KBM-7 (cell line): ENCODE results near the gene C5.
A peak's percentile ranks its signal among the peaks of the same experiment; 100 is the strongest.
"Not testable (repeated sequence)": the region's sequence is repeated elsewhere in the genome, so short reads cannot be mapped to it uniquely, and the experiment has no call there.

Experiments
- DNase-seq: peaks from one replicate; pipeline ENCODE4 v3.0.0-alpha.2; 2015
- in situ Hi-C: fragments of 300-500 bp; cut with MboI; formaldehyde crosslinking; loops from 2 replicates; pipeline ENCODE4 v1.14.3; 2020; ENCODE audit warnings: low sequenced_read_pairs, low pct_unique_long_range_greater_than_20kb, mixed read lengths

Gene C5

GRCh38 chr9:121050128-121050988 lies at the start of gene C5:
TSS of gene C5 (minus strand) at chr9:121050275. CDS start at chr9:121050246, 29 bp downstream.
- DNase-seq: no peak
- in situ Hi-C loops: no loop called here

- in situ Hi-C loops: no loop called here
Measured at GRCh38 chr9:121098567-121099198, 48.6 kb upstream of the C5 start.

GRCh38 chr9:121095057-121095456 lies 45.0 kb upstream of the C5 start:
- in situ Hi-C loops: no loop called here
- no peak for DNase-seq

More at GRCh38 chr9:121098567-121099198, 48.6 kb upstream of the C5 start:
- peak; percentile 15 for DNase-seq

GRCh38 chr9:121090743-121091142 lies 40.7 kb upstream of the C5 start:
- in situ Hi-C loops, DNase-seq: not testable (repeated sequence)

- in situ Hi-C loops: no loop called here
- DNase-seq: peak; percentile 82
Measured at GRCh38 chr9:121088576-121088975, 38.5 kb upstream of the C5 start.

GRCh38 chr9:121085661-121086060 lies 35.6 kb upstream of the C5 start:
- in situ Hi-C loops: no loop called here
- no peak for DNase-seq

GRCh38 chr9:121082075-121082474 lies 32.0 kb upstream of the C5 start:
- in situ Hi-C loops: no loop called here
- peak; percentile 37 for DNase-seq

GRCh38 chr9:121075251-121076036 lies 25.4 kb upstream of the C5 start:
- in situ Hi-C loops: no loop called here
- DNase-seq: peak; percentile 78

GRCh38 chr9:121074370-121075250 lies 24.5 kb upstream of the C5 start, which contains the start of gene CNTRL:
TSS of gene CNTRL (plus strand) at chr9:121074955. CDS start at chr9:121088327, 13,372 bp downstream.
- in situ Hi-C loops: no loop called here

GRCh38 chr9:121073038-121073437 lies 23.0 kb upstream of the C5 start:
- in situ Hi-C loops: no loop called here
- peak; percentile 65 for DNase-seq

More at GRCh38 chr9:121074370-121075250, 24.5 kb upstream of the C5 start, which contains the start of gene CNTRL:
- peak; percentile 95 for DNase-seq

- in situ Hi-C loops: no loop called here
- DNase-seq: peak; percentile 67
Measured at GRCh38 chr9:121071756-121072421, 21.8 kb upstream of the C5 start.

GRCh38 chr9:121071370-121071755 lies 21.3 kb upstream of the C5 start:
- in situ Hi-C loops: no loop called here
- no peak for DNase-seq

- in situ Hi-C loops: no loop called here
- no peak for DNase-seq
Measured at GRCh38 chr9:121069396-121069795, 19.3 kb upstream of the C5 start.

- in situ Hi-C loops: no loop called here
- DNase-seq: peak; percentile 54
Measured at GRCh38 chr9:121067640-121068039, 17.6 kb upstream of the C5 start.

GRCh38 chr9:121066850-121067249 lies 16.8 kb upstream of the C5 start:
- in situ Hi-C loops: no loop called here
- no peak for DNase-seq

- in situ Hi-C loops: no loop called here
- peak; percentile 66 for DNase-seq
Measured at GRCh38 chr9:121059998-121060636, 10.0 kb upstream of the C5 start.

GRCh38 chr9:121059513-121059912 lies 9.4 kb upstream of the C5 start:
- no peak for DNase-seq
- in situ Hi-C loops: no loop called here

GRCh38 chr9:121057821-121058220 lies 7.7 kb upstream of the C5 start:
- in situ Hi-C loops: no loop called here
- no peak for DNase-seq
